ENCODE measurements around the gene ATP9A.
"Not testable (repeated sequence)": the region's sequence is repeated elsewhere in the genome, so short reads cannot be mapped to it uniquely, and the experiment has no call there.

ATP9A gene
- long read RNA-seq = 0 reads

- DNase-seq (ENCODE audit: low read depth in 1 of 2, low spot score in 1 of 2) = no peak
- no peak within 1 kb of the TSS for H3K27ac ChIP-seq (replicated peaks)
Measured at GRCh38 chr20:51767867-51768758, at the start of gene ATP9A. TSS of gene ATP9A (minus strand) at chr20:51768390. CDS start at chr20:51768369, 21 bp downstream.

GRCh38 chr20:51816856-51817255, 48.7 kb upstream of the ATP9A start:
- H3K27ac ChIP-seq (replicated peaks); H3K27me3 ChIP-seq (ENCODE audit: insufficient read depth, poor library complexity, severe bottlenecking); DNase-seq (ENCODE audit: low read depth in 1 of 2, low spot score in 1 of 2); H3K4me3 ChIP-seq (replicated peaks; ENCODE audit: insufficient read depth, low read length): not testable (repeated sequence)

More at GRCh38 chr20:51767867-51768758, at the start of gene ATP9A:
- TF ChIP-seq SPI1 (IDR thresholded peaks at IDR 0.05; ENCODE audit: borderline replicate concordance, low read depth) (no peak), CTCF (IDR thresholded peaks at IDR 0.05; ENCODE audit: insufficient read depth, low read length) (no peak), REST (IDR thresholded peaks at IDR 0.05; ENCODE audit: insufficient replicate concordance, low read depth) (no peak), POLR2AphosphoS5 (IDR thresholded peaks at IDR 0.05; ENCODE audit: low read depth) (no peak), GABPA (IDR thresholded peaks at IDR 0.05; ENCODE audit: low read depth) (no peak)
- Histone ChIP-seq H3K27me3 (ENCODE audit: insufficient read depth, poor library complexity, severe bottlenecking) (peaks cover 35% of the 10 kb centered on the region), H3K4me3 (replicated peaks; ENCODE audit: insufficient read depth, low read length) (no peak within 1 kb of the TSS)

GRCh38 chr20:51815383-51816076, 47.3 kb upstream of the ATP9A start:
- Histone ChIP-seq H3K27ac (replicated peaks) (no peak overlapping the region), H3K27me3 (ENCODE audit: insufficient read depth, poor library complexity, severe bottlenecking) (peaks cover 3% of the 10 kb centered on the region), H3K4me3 (replicated peaks; ENCODE audit: insufficient read depth, low read length) (no peak overlapping the region)
- no peak for DNase-seq (ENCODE audit: low read depth in 1 of 2, low spot score in 1 of 2)
- TF ChIP-seq GABPA (IDR thresholded peaks at IDR 0.05; ENCODE audit: low read depth) (no peak), SPI1 (IDR thresholded peaks at IDR 0.05; ENCODE audit: borderline replicate concordance, low read depth) (no peak), POLR2AphosphoS5 (IDR thresholded peaks at IDR 0.05; ENCODE audit: low read depth) (no peak), REST (IDR thresholded peaks at IDR 0.05; ENCODE audit: insufficient replicate concordance, low read depth) (no peak), CTCF (IDR thresholded peaks at IDR 0.05; ENCODE audit: insufficient read depth, low read length) (no peak)

GRCh38 chr20:51812861-51813260, 44.7 kb upstream of the ATP9A start:
- TF ChIP-seq CTCF (IDR thresholded peaks at IDR 0.05; ENCODE audit: insufficient read depth, low read length) (no peak), REST (IDR thresholded peaks at IDR 0.05; ENCODE audit: insufficient replicate concordance, low read depth) (no peak), GABPA (IDR thresholded peaks at IDR 0.05; ENCODE audit: low read depth) (no peak), POLR2AphosphoS5 (IDR thresholded peaks at IDR 0.05; ENCODE audit: low read depth) (no peak)

More at GRCh38 chr20:51812861-51813260, 44.7 kb upstream of the ATP9A start:
- Histone ChIP-seq H3K27ac (replicated peaks) (no peak overlapping the region), H3K27me3 (ENCODE audit: insufficient read depth, poor library complexity, severe bottlenecking) (peaks cover 3% of the 10 kb centered on the region), H3K4me3 (replicated peaks; ENCODE audit: insufficient read depth, low read length) (no peak overlapping the region)
- DNase-seq (ENCODE audit: low read depth in 1 of 2, low spot score in 1 of 2) = no peak

Measured in HL-60 (cell line).